Measurements from ENCODE around the gene DICER1. TPM values are rescaled to one million over a fixed set of nuclear protein-coding genes. Genes with fewer than 3 reads are reported as not detected.
A peak's percentile ranks its signal among the peaks of the same experiment; 100 is the strongest.

The DICER1 gene
- total RNA-seq, 2 donors from 2014 or later = 49.3 to 53.7 TPM

DNA sequence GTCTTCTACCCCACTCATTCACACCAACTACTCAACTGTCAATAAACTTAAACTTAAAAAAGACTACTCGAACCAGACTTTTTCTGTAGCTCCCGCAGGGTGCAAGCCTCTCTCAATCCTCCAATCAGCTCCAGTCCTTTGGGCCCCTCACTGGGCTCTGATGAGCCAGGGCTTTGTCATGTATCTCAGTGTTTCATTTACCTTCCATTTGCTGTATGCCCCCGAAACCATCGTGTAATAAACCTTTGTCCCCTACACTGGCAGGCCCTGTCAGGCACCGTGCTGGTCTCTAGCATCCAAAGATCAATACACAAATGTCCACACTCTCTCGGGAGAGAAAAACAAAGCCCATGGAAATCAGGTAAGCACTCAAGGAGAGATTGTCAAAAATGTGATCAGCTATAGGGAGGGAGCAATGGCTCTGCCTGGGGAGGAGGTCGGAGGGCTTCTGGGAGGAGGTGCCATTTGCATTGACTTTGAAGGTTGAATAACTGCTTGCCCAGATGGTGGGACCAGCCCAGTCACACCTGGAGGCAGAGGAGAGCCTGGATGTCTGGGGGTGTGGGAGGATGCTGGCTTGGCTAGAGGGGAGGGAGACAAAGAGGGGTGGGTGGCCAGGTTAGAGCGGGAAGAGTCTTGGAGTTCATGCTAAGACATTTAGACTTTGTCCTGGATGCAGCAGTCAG lies 42.1 kb upstream of the DICER1 start:
- no peak for DNase-seq
- TF ChIP-seq, protein P1, sequence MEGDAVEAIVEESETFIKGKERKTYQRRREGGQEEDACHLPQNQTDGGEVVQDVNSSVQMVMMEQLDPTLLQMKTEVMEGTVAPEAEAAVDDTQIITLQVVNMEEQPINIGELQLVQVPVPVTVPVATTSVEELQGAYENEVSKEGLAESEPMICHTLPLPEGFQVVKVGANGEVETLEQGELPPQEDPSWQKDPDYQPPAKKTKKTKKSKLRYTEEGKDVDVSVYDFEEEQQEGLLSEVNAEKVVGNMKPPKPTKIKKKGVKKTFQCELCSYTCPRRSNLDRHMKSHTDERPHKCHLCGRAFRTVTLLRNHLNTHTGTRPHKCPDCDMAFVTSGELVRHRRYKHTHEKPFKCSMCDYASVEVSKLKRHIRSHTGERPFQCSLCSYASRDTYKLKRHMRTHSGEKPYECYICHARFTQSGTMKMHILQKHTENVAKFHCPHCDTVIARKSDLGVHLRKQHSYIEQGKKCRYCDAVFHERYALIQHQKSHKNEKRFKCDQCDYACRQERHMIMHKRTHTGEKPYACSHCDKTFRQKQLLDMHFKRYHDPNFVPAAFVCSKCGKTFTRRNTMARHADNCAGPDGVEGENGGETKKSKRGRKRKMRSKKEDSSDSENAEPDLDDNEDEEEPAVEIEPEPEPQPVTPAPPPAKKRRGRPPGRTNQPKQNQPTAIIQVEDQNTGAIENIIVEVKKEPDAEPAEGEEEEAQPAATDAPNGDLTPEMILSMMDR (IDR thresholded peaks at IDR 0.05) = no peak

DNA sequence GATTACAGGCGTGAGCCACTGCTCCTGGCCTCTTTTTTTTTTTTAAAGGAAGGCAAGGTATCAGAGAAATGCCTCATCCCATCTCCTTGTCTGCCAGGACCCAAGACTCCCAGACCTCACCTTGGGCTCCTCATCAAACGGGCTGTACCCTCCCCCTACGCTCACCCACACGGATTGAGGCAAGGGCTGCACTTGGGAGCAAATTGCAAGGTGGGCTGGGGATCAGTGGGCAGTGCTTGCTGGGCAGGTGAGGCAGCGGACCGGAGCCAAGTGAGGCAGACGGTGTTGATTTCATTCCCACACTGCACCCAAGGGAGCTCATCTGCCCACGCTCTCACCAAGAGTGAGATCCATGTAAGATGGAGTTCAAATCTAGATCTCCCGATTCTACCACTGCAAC lies 41.0 kb upstream of the DICER1 start:
- Histone ChIP-seq H3K9me3 (no peaks in the 10 kb centered on the region), H3K4me1 (no peaks in the 10 kb centered on the region), H3K9ac (ENCODE audit: low read depth in 2 of 2, low read length in 2 of 2) (no peak overlapping the region), H3K4me3 (no peak overlapping the region), H3K36me3 (peaks cover 3% of the 10 kb centered on the region), H3K27me3 (no peaks in the 10 kb centered on the region), H3K27ac (no peak overlapping the region)
- TF ChIP-seq, protein P1 (IDR thresholded peaks at IDR 0.05) = no peak
- no peak for DNase-seq
- intact Hi-C loops (cut with DNase I) = loop anchor here (10.0 kb wide), 1 partner anchor 94 kb away; no protein-coding TSS in a partner anchor

More for the DNA sequence above, 42.1 kb upstream of the DICER1 start:
- Histone ChIP-seq H3K27me3 (no peaks in the 10 kb centered on the region), H3K4me1 (no peaks in the 10 kb centered on the region), H3K4me3 (no peak overlapping the region), H3K9ac (ENCODE audit: low read depth in 2 of 2, low read length in 2 of 2) (no peak overlapping the region), H3K36me3 (peaks cover 5% of the 10 kb centered on the region), H3K27ac (no peak overlapping the region), H3K9me3 (no peaks in the 10 kb centered on the region)
- intact Hi-C loops (cut with DNase I) = loop anchor here (10.0 kb wide), 1 partner anchor 95 kb away; no protein-coding TSS in a partner anchor

DNA sequence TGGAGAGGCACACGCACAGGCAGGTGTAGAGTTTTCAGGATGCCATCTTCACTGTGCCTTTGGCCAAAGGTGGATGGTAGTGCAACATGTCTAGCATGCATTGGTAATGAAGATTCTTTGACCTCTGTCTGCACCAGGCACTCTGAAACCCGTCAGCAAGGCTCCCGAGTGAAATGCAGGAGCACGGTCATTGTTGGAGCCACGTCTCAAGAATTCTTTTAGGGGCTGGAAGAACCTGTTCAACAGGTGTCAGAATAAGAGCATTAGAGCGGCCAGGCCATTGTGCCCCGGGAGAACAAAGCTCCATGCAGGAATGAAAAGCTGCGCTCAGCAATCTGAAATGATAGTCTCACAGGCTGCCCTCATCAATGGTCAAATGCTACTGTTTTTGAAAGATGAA lies 40.2 kb upstream of the DICER1 start:
- H3K4me3 ChIP-seq = no peak overlapping the region
- H3K36me3 ChIP-seq = no peaks in the 10 kb centered on the region
- H3K9me3 ChIP-seq = no peaks in the 10 kb centered on the region
- intact Hi-C loops (cut with DNase I) = loop anchor here (10.0 kb wide), 1 partner anchor 93 kb away; no protein-coding TSS in a partner anchor
- no peak overlapping the region for H3K27ac ChIP-seq
- H3K4me1 ChIP-seq = no peaks in the 10 kb centered on the region
- no peak overlapping the region for H3K9ac ChIP-seq (ENCODE audit: low read depth in 2 of 2, low read length in 2 of 2)
- H3K27me3 ChIP-seq = no peaks in the 10 kb centered on the region
- DNase-seq = no peak
- TF ChIP-seq, protein P1 (IDR thresholded peaks at IDR 0.05) = no peak

DNA sequence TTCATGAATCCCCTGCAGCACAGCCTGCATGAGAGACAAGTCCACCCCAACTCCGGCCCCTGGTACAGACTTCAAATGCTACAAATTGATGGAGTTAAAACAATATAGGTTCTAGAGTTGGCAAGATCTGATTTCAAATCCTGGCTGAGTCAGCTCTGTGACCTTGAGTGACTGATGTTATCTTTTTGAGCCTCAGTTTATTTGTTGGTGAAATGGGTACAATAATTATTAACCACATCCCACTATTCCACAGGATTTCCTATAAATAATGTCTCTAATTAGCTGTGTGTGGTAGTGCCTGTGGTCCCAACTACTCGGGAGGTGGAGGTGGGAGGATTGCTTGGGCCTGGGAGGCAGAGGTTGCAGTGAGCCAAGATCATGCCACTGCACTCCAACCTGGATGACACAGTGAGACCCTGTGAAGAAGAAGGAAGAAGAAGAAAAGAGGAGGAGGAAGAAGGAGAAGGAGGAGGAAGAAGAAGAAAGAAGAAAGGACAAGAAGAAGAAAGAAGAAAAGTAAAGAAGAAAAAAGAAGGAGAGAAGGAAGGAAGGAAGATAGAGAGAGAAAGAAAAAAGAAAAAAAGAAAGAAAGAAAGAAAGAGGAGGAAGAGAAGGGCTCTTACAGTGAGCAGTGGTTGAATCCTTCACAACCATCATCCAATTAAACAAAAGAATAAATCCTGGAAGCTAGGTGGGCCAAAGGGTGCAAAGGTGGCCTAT lies 39.7 kb upstream of the DICER1 start:
- no peaks in the 10 kb centered on the region for H3K9me3 ChIP-seq
- TF ChIP-seq, protein P1 (IDR thresholded peaks at IDR 0.05) = no peak
- H3K4me3 ChIP-seq = no peak overlapping the region
- no peaks in the 10 kb centered on the region for H3K27me3 ChIP-seq
- H3K9ac ChIP-seq (ENCODE audit: low read depth in 2 of 2, low read length in 2 of 2) = no peak overlapping the region
- H3K4me1 ChIP-seq = no peaks in the 10 kb centered on the region
- intact Hi-C loops (cut with DNase I) = loop anchor here (10.0 kb wide), 1 partner anchor 92 kb away; no protein-coding TSS in a partner anchor
- H3K27ac ChIP-seq = no peak overlapping the region
- no peak for DNase-seq
- no peaks in the 10 kb centered on the region for H3K36me3 ChIP-seq

DNA sequence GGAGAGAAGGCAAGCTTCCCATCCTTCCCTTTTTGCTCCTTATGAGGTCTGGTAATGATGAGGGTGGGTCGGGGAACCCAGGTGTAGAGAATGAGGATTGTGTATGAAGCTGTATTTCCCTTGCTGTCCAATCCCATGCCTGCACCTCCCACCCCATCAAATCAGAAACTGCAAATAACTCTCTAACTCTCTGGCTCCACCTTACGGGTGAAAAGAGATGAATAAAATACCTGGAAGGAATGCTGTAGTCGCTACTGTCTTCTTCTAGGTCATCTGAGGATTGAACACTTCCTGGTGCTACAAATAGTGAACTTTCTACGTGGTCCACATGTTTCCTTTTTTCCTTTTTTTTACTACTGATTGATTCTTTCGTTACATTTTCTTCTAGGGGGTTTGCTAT lies 38.9 kb upstream of the DICER1 start:
- no peaks in the 10 kb centered on the region for H3K27me3 ChIP-seq
- no peaks in the 10 kb centered on the region for H3K9me3 ChIP-seq
- intact Hi-C loops (cut with DNase I) = loop anchor here (10.0 kb wide), 1 partner anchor 91 kb away; no protein-coding TSS in a partner anchor
- no peak for DNase-seq
- H3K36me3 ChIP-seq = no peaks in the 10 kb centered on the region
- H3K27ac ChIP-seq = no peak overlapping the region
- no peaks in the 10 kb centered on the region for H3K4me1 ChIP-seq
- no peak overlapping the region for H3K4me3 ChIP-seq
- TF ChIP-seq, protein P1 (IDR thresholded peaks at IDR 0.05) = peak; percentile 31
- H3K9ac ChIP-seq (ENCODE audit: low read depth in 2 of 2, low read length in 2 of 2) = no peak overlapping the region

Data from colonic mucosa (tissue), 4 donors.